Stimulated activated naive CD4-positive, alpha-beta T cell (primary cell): Measurements from ENCODE around the gene RPS6KA5.
A peak's percentile ranks its signal among the peaks of the same experiment; 100 is the strongest.
"Not testable (repeated sequence)": the region's sequence is repeated elsewhere in the genome, so short reads cannot be mapped to it uniquely, and the experiment has no call there.

Experiments used
- DNase-seq, 6 experiments: peaks; one replicate each; lab custom pipeline; 2025; lab: John Stamatoyannopoulos, UW

The RPS6KA5 gene

DNA sequence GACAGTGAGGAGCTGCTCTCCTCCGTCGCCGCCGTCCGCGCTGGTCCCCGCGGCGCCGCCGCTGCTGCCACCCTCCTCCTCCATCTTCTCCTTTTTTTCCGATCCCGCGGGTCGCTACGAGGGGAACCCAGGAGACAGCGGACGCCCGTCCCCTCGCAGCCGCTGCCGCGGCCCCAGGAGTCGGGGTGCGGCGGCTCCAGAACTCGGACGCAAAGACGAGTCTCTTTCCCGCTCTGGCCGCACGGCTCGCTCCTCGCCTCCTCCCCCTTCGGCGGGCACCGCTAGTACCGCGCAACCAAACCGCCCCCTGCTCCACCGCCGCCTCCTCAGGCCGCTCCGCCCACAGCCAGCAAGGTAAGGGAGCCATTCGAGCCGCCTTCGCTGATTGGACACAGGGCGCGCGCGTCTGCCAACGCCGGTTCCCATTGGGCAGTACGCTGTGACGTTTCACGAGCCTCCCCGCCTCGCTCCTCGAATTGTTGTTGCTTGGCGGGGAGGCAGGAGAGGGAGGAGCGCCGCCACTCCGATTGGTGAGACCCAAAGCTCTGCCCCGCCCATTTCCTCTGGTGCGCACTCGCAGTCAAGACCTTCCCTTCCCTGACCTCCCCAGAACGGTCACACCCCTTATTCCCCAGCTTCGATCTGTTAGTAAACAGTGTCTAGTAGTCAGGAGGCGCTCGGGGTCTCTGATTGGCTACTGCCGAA lies at the start of gene RPS6KA5:
Gene RPS6KA5 (minus strand): TSS at position 291 of the 705 bp plus-strand sequence. CDS start 207 bp downstream, at position 84.
- peak; percentile 97 to 100 (median 100) for DNase-seq

GRCh38 chr14:91108941-91109611 lies 48.6 kb upstream of the RPS6KA5 start:
- DNase-seq, result peak in 3 of 6 experiments; percentile 31 to 50 (median 38)

DNA sequence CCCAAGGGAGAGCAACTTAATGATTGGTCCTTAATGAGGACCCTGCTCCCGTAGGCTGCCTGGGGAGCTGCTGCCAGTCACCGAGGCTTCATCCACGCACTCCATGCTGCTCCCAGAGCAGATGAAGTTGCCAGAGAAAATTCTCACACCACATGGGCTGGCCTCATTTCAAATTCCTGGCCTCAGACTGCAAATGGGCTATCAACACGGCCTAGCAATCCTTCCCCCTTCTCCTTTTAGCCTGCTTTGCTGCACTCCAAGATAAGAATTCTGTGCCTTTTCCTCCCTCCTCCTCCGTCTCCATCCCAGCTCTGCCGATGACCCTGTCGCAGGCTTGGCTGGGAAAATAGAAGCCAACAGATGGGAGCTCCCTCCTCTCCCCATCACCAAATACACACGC lies 42.7 kb upstream of the RPS6KA5 start:
- DNase-seq, result no peak

DNA sequence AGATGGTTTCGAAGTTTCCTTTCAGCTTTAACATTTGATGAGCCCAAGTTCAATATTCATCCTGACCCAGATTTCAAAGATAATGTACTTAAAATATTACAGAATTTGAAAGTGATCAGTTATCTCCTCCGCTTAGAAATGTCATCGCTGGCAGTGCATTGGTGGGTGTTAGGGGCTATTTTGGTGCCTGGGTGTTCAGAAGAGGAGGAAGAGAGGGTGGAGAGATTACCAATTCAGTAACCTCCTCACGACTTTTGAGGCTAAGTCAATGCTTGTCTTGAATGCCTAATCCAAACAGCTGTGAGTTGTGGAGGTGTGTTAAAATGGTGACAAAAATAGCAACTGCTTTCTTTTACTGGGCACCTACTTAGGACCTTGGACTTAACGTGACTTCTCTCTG lies 39.7 kb upstream of the RPS6KA5 start:
- DNase-seq, result no peak

DNA sequence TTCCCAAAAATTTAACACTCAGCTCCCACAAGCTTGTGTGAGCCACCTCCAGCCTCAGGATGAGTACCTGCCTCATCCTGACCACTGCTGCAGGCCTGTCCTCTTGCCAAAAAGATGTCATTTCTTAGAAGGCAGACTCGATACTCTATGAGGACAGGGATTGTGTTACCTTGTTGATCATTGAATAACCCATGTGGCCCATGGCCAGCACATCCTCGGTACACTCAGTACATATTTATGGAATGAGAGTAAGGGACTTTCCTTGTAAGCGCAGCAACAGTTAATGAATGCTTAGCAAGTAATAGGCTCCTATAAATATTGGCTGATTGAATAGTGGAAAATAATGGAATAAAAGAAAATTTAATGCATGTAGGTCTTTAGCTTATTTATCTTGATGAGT lies 38.1 kb upstream of the RPS6KA5 start:
- DNase-seq, result no peak

DNA sequence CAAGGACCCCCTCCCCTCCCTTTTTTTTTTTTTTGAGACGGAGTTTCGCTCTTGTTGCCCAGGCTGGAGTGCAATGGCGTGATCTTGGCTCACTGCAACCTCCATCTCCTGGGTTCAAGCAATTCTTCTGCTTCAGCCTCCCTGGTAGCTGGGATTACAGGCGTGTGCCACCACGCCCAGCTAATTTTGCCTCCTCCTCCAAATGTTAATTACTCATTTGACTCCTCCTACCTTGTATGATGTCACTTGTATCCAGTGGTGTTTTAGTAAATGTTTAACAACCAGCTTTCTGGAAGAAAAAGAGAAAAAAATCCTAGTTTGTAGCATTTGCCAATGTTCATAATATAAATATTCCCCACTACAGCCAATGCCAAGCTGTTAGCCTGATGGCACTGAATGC lies 37.2 kb upstream of the RPS6KA5 start:
- DNase-seq, result not testable (repeated sequence)

- DNase-seq, result no peak
Observed at GRCh38 chr14:91095178-91095577, 34.7 kb upstream of the RPS6KA5 start.

GRCh38 chr14:91094772-91095171 lies 34.3 kb upstream of the RPS6KA5 start:
- no peak for DNase-seq

DNA sequence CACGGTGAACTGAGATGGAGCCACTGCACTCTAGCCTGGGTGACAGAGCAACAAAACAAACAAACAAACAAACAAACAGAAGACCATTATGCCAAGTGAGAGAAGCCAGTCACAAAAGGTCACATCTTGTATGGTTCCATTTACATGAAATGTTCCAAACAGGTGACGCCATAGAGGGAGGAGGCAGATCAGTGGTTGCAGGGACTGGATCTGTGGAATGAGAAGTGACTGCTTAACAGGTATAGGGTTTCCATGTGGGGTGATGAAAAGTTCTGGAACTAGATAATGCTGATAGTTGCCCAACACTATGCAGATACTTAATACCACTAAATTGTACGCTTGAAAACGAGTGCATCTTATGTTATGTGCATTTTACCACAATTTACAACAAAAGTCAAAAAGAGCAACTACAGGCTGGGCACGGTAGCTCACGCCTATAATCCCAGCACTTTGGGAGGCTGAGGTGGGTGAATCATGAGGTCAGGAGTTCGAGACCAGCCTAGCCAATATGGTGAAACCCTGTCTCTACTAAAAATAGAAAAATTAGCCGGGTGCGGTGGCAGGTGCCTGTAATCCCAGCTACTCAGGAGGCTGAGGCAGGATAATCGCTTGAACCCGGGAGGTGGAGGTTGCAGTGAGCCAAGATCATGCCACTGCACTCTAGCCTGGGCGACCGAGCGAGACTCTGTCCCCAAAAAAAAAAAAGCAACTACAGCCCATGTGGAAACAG lies 33.5 kb upstream of the RPS6KA5 start:
- not testable (repeated sequence) for DNase-seq

- DNase-seq, result no peak
Observed at GRCh38 chr14:91092073-91092472, 31.6 kb upstream of the RPS6KA5 start.

GRCh38 chr14:91090743-91091142 lies 30.3 kb upstream of the RPS6KA5 start:
- DNase-seq, result no peak

- no peak for DNase-seq
Observed at GRCh38 chr14:91089958-91090535, 29.6 kb upstream of the RPS6KA5 start.

GRCh38 chr14:91088585-91089235 lies 28.3 kb upstream of the RPS6KA5 start:
- DNase-seq, result no peak

DNA sequence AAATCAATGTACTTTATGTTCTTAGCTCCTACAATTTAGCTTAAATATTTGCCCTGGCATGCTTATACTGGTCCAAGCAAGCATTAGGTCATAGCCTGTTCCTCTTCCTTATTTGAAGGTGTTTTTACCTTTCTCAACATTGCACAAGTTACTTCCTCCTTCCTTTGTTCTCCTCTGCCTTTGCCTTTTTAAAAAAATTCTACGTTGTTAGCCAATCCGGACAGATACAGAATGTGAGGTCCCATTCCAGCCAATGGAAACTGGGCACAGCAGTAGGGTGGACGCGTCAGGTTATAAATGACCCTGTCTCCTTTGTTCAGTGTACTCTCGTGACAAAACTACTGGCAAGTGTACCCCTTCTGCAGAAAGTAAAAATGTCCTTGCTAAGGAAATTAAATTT lies 27.0 kb upstream of the RPS6KA5 start:
- DNase-seq, result not testable (repeated sequence)

- DNase-seq, result no peak
Observed at GRCh38 chr14:91084516-91084915, 24.1 kb upstream of the RPS6KA5 start.

DNA sequence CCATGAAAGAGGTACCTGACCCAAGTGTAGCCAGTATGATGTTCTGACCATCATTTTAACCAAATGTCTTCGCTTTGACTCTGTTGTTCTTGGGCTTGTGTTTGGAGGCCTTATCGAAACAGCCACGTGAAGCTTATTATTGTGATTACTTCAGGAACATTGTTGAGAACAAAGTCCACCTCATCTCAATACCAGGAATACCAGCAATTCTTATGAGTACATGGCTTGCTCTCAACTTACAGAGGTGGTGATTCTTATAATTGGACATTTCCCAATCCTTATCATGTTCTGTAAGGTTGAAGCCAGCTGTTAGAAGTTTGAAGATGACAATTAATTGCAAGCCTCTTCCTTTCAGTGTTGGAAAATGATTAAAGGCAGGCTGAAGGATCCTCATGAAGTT lies 21.8 kb upstream of the RPS6KA5 start:
- DNase-seq, result no peak

GRCh38 chr14:91080071-91080470 lies 19.6 kb upstream of the RPS6KA5 start:
- no peak for DNase-seq

DNA sequence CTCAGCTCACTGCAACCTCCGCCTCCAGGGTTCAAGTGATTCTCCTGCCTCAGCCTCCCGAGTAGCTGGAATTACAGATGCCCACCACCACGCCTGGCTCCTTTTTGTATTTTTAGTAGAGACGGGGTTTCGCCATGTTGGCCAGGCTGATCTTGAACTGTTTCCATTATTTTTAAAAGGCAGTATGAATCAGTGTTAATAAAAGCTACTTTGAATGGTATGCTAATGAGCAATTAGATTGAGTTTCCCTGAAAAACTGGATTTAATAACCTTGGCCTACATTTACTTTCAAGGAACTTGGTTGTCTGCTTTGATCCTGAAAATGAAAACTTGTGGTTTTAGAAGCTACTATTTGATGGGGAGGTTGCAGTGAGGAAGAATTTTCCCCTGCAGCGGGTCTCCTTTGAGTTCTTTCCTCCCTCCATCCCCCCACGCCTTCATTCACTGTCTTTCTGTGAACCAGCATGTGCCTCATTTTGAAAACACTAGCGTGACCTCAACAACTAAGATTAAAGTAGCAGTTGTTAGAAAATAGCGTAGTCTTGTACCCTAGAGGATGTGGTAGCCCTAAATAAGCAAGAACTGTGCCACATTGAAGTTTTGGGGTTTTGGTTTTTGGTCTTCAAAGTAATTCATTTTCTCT lies 17.8 kb upstream of the RPS6KA5 start:
- peak in 4 of 6 experiments; percentile 9 to 85 (median 82) for DNase-seq

- no peak for DNase-seq
Observed at GRCh38 chr14:91075553-91075952, 15.1 kb upstream of the RPS6KA5 start.

DNA sequence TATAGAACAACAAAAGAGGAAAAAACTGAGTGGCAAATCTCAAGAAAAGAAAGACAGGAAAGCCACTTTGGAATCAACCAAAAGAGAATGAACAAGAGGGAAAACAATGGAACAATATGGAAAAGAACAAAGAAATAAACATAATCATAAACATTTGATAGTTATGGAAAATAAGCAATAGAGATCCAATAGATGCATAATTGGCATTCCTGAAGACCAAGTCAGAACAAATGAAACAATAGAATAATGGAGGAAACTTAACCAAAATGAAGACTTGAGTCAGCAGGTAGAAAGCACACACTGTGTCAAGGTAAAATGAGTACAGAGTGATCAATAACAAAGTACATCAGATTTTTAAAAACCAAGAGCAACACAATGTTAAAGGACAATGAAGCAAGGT lies 10.1 kb upstream of the RPS6KA5 start:
- no peak for DNase-seq

DNA sequence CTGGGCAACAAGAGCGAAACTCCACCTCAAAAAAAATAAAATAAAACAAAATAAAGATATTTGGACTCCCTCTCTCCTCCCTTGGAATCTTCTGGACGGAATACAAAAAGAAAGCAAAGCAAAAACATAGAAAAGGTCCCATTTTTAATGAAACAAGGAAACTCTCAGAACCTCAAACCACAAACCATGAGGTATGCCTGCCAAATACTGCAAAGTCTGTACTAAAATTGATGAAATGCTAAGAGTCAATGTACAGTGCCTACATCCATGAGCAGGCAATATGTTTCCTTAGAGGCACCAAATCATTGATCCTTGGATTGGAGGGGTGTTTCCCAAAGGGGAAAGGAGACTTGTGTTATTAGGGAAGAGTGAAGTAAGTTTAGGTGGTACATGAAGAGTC lies 8.2 kb upstream of the RPS6KA5 start:
- peak in 2 of 6 experiments; percentile 29 to 32 for DNase-seq
